ENCODE data around the gene HDAC4.
A peak's percentile ranks its signal among the peaks of the same experiment; 100 is the strongest.

Gene HDAC4

GRCh38 chr2:239406316-239406995, 5.6 kb upstream of the HDAC4 start:
- in situ Hi-C loops (cut with MboI; ENCODE audit: low sequenced_read_pairs, unreplicated experiment): no loop called here
- no peak for TF ChIP-seq CTCF (IDR thresholded peaks at IDR 0.05; ENCODE audit: borderline replicate concordance, control extremely low read depth, extremely low read depth, insufficient read depth, missing control alignments)

GRCh38 chr2:239405071-239405470, 4.3 kb upstream of the HDAC4 start:
- no peak for TF ChIP-seq CTCF (IDR thresholded peaks at IDR 0.05; ENCODE audit: borderline replicate concordance, control extremely low read depth, extremely low read depth, insufficient read depth, missing control alignments)
- in situ Hi-C loops (cut with MboI; ENCODE audit: low sequenced_read_pairs, unreplicated experiment): no loop called here
- DNase-seq (ENCODE audit: low spot score): no peak

More at GRCh38 chr2:239406316-239406995, 5.6 kb upstream of the HDAC4 start:
- DNase-seq (ENCODE audit: low spot score): no peak

- in situ Hi-C loops (cut with MboI; ENCODE audit: low sequenced_read_pairs, unreplicated experiment): no loop called here
- no peak for TF ChIP-seq CTCF (IDR thresholded peaks at IDR 0.05; ENCODE audit: borderline replicate concordance, control extremely low read depth, extremely low read depth, insufficient read depth, missing control alignments)
- DNase-seq (ENCODE audit: low spot score): no peak
Observed at GRCh38 chr2:239402666-239403065, 1.8 kb upstream of the HDAC4 start.

- no peak for TF ChIP-seq CTCF (IDR thresholded peaks at IDR 0.05; ENCODE audit: borderline replicate concordance, control extremely low read depth, extremely low read depth, insufficient read depth, missing control alignments)
- no peak for DNase-seq (ENCODE audit: low spot score)
- in situ Hi-C loops (cut with MboI; ENCODE audit: low sequenced_read_pairs, unreplicated experiment): no loop called here
Observed at GRCh38 chr2:239401881-239402233, 1.0 kb upstream of the HDAC4 start.

- in situ Hi-C loops (cut with MboI; ENCODE audit: low sequenced_read_pairs, unreplicated experiment): no loop called here
- DNase-seq (ENCODE audit: low spot score): peak; percentile 99
- no peak for TF ChIP-seq CTCF (IDR thresholded peaks at IDR 0.05; ENCODE audit: borderline replicate concordance, control extremely low read depth, extremely low read depth, insufficient read depth, missing control alignments)
Observed at GRCh38 chr2:239401067-239401880, 454 bp upstream of the HDAC4 start.

- DNase-seq (ENCODE audit: low spot score): no peak
- in situ Hi-C loops (cut with MboI; ENCODE audit: low sequenced_read_pairs, unreplicated experiment): no loop called here
- TF ChIP-seq CTCF (IDR thresholded peaks at IDR 0.05; ENCODE audit: borderline replicate concordance, control extremely low read depth, extremely low read depth, insufficient read depth, missing control alignments): no peak
Observed at GRCh38 chr2:239399921-239400595, 762 bp downstream of the HDAC4 start.

All from GM13976 (cell line).